ENCODE measurements around the gene CMC1.

Gene CMC1

DNA sequence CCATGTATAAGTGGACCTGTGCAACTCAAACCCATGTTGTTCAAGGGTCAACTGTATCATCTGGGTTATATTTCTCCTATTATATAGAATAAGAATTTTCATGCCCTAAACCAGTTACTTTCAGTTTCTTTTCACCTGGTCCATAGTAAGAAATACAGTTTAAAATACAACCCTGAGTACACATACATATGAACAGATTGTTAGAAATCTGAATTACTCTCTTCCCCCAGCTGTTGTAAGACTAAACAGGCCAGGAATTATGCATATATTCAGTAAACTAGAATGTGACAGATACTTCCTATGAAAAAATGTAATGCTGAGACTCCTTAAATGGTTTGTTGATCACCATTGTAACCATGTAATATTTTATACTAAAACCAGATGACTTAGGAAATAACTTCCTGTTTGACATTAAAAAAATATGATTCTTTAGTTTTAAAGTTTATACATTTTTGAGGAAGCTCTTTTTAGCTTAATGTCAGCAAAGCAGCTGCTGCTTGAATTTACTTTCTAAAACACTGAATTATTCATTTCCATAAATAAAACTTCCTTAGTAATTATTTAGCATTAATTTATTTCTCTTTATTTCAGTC is 54.6 kb downstream of the CMC1 start:
- in situ Hi-C loops (cut with MboI; ENCODE audit: low sequenced_read_pairs) = no loop called here

DNA sequence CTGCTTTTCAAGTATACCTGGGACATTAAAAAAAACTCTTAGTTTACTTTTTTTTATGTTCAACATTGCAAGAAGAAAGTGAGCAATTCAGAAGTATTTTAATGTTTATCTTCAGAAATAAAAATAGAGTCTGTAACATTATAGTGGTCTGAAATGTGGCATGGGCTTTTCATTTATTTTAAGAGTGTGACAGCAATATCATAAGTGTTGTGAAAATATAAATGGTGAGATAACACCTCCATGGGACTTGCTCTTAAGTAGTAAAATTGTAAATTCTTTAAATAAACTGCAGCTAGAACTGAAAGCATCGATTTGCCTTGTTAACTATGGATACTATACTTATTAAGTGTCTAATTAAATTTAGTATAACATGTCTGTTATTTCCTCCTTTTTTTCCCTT is 58.3 kb downstream of the CMC1 start:
- in situ Hi-C loops (cut with MboI; ENCODE audit: low sequenced_read_pairs) = loop anchor here (25.0 kb wide), 1 partner anchor 587 kb away; the partner anchor contains the start of gene EOMES

DNA sequence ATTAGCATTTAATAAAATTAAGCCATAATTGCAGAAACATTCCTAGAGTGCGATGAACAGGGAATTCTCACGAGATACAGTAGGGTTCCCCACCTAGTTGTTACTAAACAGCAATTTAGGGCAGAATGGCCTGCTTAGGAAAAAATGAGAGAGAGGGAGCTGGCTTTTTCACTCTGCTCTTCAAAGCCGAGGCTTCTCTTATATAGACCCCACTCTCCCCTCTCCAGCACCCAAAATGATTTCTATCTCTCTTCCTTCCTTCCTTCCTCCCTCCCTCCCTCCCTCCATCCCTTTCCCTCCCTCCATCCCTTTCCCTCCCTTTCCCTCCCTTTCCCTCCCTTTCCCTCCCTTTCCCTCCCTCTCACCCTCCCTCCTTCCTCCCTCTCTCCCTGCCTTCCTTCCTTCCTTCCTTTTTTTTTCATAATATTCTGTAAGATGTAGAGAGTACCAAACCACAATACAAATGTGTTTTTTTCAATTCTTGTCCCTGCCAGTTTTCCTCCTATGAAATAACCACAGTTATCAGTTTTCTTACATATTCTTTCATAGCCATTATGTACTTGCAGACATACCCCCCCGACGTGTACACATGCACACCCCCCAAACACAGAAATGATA is 59.0 kb downstream of the CMC1 start:
- in situ Hi-C loops (cut with MboI; ENCODE audit: low sequenced_read_pairs) = loop anchor here (25.0 kb wide), 1 partner anchor 588 kb away; the partner anchor contains the start of gene EOMES

DNA sequence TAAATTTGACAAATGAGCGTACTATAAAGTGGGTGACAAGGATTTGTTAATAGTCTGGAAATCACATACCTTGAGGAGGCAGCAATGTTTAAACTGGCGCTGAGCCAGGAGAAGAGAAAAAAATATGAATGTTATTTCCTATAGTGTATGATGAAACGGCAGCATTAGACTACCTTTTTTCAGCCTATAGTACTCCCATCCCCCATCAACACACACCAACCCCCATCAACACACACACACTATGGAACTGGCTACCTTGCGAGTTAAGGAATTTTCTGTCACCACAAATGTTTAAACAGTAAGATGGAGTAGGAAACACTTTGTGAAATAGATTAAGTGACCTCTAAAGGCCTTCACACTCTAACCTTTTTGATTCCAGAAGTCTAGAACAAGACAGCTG is 60.3 kb downstream of the CMC1 start:
- in situ Hi-C loops (cut with MboI; ENCODE audit: low sequenced_read_pairs) = loop anchor here (25.0 kb wide), 1 partner anchor 589 kb away; the partner anchor contains the start of gene EOMES

DNA sequence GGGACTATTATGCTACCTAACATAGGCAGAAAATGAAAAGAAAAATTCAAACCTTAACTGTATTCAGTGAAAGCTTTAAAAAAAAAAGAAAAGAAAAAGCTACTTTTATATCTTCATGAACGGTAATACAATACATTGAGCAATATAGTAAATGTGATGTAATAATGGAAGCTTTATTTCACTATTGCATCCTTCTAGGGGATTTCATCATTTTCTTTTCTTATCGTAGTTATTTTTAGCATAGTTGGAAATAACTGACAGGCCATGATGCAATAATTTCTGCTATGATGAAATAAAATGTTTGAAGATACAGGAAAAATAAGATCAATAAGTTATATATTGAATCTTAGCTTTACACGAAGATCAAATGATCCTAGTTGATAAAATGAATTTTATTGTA is 66.8 kb downstream of the CMC1 start:
- in situ Hi-C loops (cut with MboI; ENCODE audit: low sequenced_read_pairs) = loop anchor here (25.0 kb wide), 1 partner anchor 596 kb away; the partner anchor contains the start of gene EOMES

DNA sequence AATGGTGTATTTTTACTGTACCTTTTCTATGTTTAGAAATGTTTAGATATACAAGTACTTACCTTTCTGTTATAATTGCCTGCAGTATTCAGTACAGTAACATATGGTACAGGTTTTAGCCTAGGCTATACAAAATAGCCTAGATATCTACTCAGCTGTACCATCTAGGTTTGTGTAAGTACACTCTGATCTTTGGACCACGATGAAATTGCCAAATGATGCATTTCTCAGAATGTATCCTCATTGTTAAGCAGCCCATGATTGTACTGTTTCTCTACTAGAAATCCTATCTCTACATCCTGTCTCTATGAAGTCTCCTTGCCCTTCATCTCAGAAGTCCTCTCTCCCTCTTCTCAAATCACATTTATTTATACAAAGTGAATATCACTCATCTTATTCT is 74.3 kb downstream of the CMC1 start:
- in situ Hi-C loops (cut with MboI; ENCODE audit: low sequenced_read_pairs) = loop anchor here (25.0 kb wide), 1 partner anchor 603 kb away; the partner anchor contains the start of gene EOMES

DNA sequence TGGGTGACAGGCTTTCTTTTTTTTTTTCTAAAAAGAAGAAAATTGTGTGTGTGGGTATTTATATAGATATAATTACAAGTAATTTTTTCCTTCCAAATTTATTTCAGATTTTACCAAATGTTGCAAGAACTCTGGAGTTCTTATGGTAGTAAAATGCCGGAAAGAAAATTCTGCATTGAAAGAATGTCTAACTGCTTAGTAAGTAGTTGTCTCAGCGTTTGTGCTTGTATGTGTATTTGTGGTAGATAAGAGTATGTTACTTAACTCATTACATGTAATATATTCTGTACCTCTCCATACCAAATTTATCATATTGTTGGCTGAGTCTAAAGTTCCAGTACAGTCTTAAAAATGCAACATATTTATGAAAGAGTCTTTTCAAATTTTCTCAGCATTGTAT is 74.8 kb downstream of the CMC1 start:
- in situ Hi-C loops (cut with MboI; ENCODE audit: low sequenced_read_pairs) = loop anchor here (25.0 kb wide), 1 partner anchor 604 kb away; the partner anchor contains the start of gene EOMES

DNA sequence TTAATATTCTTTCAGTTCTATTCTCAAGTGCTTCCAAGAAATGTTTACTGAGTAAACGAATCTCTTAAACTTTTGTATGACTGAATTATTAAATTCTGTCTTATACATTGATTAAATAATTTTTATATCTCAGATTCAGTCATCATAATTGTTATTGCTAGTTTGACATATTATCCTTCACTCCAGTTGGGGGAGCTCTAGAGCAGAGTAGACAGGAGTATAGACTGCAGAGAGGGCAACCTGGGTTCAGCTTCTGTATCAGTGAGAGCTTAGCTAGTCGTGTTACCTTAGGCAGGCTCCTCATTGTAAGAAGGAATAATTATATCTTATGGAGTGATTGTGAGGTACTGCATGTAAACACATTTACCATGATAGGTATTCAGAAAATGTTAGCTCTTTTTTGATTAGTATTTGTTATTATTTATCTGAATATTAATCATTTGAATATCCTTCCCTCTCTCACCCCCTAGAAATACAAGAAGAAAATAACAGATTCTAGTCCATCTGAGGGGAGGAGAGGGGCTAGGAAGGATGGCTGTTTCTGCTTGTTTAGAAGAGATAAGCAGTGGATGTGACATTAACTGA is 76.1 kb downstream of the CMC1 start:
- in situ Hi-C loops (cut with MboI; ENCODE audit: low sequenced_read_pairs) = loop anchor here (25.0 kb wide), 1 partner anchor 605 kb away; the partner anchor contains the start of gene EOMES

DNA sequence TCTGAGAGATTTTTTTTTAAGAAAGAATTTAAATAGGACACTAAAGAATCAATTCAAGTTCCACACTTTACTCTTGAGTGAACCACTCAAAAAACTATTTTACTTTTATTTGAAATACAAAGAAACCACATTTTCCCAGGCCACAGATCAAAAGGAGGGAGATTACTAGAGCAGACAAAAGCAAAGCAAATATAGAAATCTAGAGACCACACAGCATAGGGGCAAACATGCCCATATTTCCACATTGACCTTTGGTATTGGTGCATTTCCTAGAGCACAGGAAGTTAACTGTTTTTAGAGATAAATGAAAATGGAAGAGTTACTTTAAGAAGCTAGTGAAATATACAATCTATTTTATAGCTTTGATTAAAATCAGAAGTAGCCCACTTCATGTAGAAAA is 79.6 kb downstream of the CMC1 start:
- in situ Hi-C loops (cut with MboI; ENCODE audit: low sequenced_read_pairs) = loop anchor here (25.0 kb wide), 1 partner anchor 609 kb away; the partner anchor contains the start of gene EOMES

DNA sequence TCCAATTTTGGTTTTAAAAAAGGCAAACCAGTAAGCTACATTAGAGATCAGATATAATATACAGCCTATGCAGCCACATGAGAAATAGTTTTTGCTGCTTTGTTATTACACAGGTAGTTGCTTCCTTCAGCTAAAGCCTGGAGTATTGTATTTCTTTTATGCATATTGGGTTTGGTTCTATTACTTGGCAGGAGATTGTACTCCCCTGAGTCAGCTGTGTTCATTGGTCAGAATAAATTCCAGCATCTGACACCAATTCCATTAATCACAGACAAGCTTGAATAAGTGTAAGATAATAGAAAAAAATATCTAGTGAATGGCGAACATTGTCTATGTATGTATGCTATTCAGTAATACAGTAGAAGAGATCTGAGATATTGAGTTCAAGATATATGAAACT is 81.0 kb downstream of the CMC1 start:
- in situ Hi-C loops (cut with MboI; ENCODE audit: low sequenced_read_pairs) = loop anchor here (25.0 kb wide), 1 partner anchor 610 kb away; the partner anchor contains the start of gene EOMES

DNA sequence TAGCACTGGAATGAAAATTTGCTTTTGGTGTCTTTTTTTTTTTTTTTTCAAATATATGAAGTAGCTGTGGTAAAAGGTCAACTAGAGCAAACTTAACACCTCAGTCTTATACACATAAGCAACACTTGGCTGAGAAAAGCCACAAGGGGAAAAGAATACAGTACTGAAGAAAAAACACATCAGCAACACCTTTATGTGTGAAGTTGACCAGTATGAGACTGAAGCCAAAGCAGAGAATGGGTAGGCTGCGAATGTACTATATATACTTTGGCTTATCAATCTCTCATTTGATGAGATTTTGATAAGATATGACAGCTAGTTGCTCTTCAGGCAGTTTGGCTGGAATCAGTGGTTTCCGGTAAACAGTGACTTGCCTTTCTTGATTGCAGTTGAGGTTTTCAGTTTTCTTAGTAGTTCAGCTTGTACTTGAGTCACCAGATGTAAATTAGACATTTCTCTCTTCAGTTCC is 85.1 kb downstream of the CMC1 start:
- in situ Hi-C loops (cut with MboI; ENCODE audit: low sequenced_read_pairs) = no loop called here

DNA sequence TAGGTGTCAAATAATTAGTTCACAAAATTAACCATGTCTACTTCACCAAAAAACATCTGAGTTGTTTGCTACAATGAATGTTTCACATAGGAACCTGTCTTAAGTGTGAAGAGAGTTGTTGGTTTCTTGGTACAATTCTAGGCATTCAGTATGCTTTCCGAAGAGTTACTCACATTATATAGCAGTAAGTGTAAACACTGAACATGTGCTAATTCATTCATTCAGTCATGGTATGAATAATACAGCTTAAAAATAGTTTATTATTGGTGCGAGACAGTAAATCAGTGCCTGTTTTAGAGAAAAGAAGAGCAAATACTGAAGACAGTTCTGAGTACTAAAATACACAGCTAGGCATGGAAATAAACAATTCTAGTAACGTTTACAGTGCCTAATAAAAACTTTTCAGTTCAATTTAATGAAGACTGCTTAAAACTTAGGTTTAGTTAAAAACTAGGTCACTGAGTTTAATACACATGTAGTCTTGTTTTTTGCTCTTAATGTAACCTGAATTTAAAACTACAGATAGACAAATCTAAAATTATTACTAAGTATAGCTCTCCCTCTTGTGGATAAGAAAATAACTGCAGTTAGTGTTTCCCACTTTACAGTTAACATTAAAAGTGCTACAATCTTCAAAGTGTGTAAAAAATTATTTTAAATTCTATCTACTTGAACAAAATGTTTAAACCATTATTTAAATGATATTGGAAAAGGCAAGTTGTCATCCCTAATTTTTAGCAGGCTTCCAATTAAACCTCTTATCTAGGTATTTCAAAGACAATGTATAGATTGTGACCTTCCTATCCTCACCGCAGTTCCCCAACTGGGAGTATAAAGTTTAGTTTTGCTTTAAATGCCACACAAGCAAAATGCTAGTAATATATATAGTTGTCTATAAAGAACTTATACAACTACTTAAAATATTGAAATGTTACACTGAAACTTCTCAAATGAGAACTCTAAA is 87.1 kb downstream of the CMC1 start:
- in situ Hi-C loops (cut with MboI; ENCODE audit: low sequenced_read_pairs) = no loop called here

DNA sequence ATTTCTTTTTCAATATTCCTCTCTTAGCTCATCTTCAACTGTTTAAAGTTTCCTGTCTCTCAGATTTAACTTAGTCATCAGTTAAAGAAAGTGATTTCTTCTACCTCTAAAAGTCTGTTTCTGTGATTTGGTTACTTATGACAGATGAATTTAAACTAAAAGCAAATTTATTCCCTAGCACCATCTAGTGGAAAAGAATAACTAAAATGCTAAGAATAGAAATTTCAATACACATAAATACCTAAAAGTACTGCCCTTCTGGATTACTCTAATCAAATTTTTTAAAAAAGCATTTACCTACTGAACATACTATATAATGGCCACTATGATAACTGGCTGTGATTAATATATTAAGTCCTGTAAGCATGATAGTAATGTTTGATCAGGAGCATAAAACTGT is 93.1 kb downstream of the CMC1 start:
- in situ Hi-C loops (cut with MboI; ENCODE audit: low sequenced_read_pairs) = no loop called here

DNA sequence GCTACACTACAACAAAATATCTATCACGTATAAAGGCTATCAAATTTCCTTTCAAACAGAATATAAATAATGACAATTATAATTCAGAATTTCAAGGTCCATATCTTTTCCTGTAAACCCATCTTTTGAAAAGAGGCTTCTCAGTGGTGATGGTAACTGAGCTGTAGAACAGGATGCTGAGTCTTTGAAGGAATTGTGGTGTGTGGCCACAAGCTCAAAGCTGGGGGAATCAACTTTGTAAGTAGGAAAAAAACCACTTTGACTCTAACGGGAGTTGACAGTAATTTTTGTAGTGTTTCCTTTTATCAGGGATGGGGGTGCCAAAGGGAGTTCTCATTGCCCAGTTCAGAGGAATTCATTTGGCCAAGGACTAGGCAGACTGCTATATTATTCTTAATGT is 93.8 kb downstream of the CMC1 start:
- in situ Hi-C loops (cut with MboI; ENCODE audit: low sequenced_read_pairs) = no loop called here

DNA sequence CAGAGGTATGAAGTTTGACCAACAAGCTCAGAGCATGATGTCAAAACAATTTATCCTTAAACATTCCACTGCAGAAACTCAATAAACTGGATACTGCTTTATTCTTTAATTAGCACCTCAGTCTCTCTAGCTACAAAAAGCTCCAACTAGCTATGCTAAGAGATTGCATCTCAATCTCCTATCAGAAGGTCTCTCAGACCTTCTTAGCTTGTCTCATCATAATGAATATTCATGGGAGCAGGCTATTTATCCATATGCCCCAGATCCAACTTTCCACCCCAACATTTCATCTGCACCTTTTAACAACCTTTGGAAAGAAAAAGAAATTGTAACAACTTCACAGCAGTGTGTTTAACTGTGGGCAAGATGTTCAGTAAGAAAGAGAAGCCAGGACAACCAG is 95.8 kb downstream of the CMC1 start:
- in situ Hi-C loops (cut with MboI; ENCODE audit: low sequenced_read_pairs) = no loop called here

DNA sequence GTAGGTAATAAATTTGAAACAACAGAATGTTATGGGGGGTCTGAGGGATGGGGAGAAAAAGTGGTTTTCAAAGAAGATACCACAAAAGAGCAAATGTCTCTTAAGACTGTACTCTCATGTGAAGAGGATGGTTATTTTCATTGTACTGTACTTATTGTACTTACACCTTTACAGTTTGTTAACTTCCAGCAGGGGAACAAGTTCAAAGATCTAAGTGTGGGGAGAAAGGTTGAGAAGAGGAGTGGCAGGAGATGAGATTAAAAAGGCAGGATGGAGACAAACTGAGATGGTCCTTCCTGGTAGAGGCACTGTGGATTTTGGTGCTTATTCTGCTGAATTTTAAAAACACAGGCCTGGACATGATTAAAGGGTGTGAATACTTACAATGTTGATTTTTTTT is 101.7 kb downstream of the CMC1 start:
- in situ Hi-C loops (cut with MboI; ENCODE audit: low sequenced_read_pairs) = no loop called here

DNA sequence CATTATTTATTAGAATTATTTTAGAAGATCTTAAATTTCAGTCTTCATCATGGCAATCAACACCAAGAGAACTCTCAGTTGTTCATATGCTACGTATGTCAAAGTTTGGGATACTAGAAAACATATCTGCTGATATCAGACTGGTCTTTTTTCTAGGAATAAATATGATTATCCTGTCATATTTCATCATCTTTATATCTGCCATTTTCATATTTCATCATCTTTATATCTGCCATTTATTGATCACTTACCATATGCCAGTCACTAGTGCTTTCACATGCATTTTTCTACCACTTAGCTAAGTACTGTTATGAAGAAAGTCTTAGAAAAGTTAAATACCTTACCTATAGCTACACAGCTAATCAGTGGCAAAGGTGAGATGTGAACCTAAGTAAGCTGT is 104.3 kb downstream of the CMC1 start:
- in situ Hi-C loops (cut with MboI; ENCODE audit: low sequenced_read_pairs) = no loop called here

DNA sequence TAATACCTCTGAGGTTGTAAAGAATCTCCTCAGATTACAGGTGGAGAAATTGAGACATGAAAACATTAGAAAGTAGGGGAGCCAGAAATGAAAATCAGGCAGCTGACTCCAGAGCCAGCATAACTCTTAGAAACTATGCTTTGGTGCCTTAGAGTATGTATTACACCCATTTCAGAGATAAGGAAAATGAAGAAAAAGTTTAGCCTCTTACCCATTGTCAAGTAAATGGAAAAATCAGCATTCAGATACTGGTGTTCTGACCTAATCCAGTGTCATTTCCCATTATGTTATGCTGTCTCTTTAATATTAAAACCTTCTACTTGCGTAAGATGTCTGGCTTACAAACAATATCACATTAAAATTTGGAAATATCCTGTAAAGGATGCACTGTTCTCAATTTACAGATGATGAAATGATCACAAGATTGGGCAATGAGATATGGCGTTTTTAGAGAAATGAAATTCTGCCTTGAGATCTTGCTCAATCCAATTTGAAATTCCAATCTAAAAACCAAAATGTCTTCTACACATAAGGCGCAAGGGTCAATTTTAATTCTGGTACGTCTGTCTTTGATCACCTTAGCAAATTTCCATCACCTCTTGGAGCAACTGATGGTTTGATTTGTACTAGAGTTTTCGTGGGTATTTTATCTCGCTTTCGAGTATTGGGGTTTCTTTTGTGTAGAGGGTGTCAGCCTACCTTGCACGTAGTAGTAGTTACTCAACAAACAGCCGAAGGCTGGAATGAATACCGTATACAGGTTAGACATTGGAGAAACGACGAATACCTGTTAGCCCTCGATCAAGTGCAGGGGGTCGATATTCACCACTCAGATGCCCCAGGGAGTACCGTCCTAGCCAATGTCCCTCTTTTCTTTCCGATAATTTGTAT is 106.2 kb downstream of the CMC1 start:
- in situ Hi-C loops (cut with MboI; ENCODE audit: low sequenced_read_pairs) = no loop called here

DNA sequence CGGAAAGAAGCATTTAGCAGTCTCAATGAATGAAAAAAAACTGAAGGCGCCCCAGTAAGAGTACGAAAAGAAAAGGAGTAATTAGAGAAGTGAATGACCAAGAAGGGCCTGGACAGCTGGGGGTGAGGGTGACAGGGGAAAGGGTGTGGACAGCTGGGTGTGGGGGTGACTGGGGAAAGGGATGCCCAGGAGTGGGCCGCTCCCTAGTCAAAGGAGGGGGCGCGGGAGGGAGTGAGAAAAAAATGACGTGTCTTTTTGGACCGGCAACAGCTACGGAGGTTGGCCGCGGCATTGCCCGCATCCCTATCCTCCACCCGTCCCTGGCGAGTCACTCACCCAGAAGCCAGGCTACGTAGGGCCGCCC is 106.8 kb downstream of the CMC1 start:
- in situ Hi-C loops (cut with MboI; ENCODE audit: low sequenced_read_pairs) = no loop called here
